ENCODE data around the gene WFIKKN2. TPM values are rescaled to one million over a fixed set of nuclear protein-coding genes. Genes with fewer than 3 reads are reported as not detected.

Gene WFIKKN2
- total RNA-seq, 1 donor from 2014 or later = not detected

- H3K4me1 ChIP-seq = no peaks in the 10 kb centered on the region
- H3K79me2 ChIP-seq (ENCODE audit: low read depth) = no peaks in the 10 kb centered on the region
- no peaks in the 10 kb centered on the region for H3K27me3 ChIP-seq
- Mint-ChIP-seq H3K4me3 (no peak overlapping the region), H3K27ac (no peak overlapping the region), H3K36me3 (no peaks in the 10 kb centered on the region), H3K27me3 (ENCODE audit: insufficient read depth, low read depth) (peaks cover 7% of the 10 kb centered on the region), H3K4me1 (peaks cover 5% of the 10 kb centered on the region), H3K9me3 (no peaks in the 10 kb centered on the region)
- no peaks in the 10 kb centered on the region for H3K36me3 ChIP-seq
- TF ChIP-seq CTCF (IDR thresholded peaks at IDR 0.05) = no peak
- no peak for TF ChIP-seq EZH2 (IDR thresholded peaks at IDR 0.05)
- TF ChIP-seq EZH2phosphoT487 (IDR thresholded peaks at IDR 0.05) = no peak
- DNase-seq (ENCODE audit: low spot score) = no peak
- no peak overlapping the region for H3K27ac ChIP-seq
- H3K9ac ChIP-seq = no peak overlapping the region
- H3F3A ChIP-seq (ENCODE audit: low read depth) = no peaks in the 10 kb centered on the region
- H2AFZ ChIP-seq (replicated peaks) = no peak overlapping the region
- no peaks in the 10 kb centered on the region for H3K9me3 ChIP-seq (ENCODE audit: low read depth)
- no peak overlapping the region for H3K4me2 ChIP-seq
- H3K4me3 ChIP-seq = no peak overlapping the region
- no peaks in the 10 kb centered on the region for H4K20me1 ChIP-seq (ENCODE audit: low read depth)
These were observed 19.1 kb upstream of the WFIKKN2 start for GRCh38 chr17:50816271-50816670.

GRCh38 chr17:50816771-50817751, 18.3 kb upstream of the WFIKKN2 start:
- Histone ChIP-seq H3K27me3 (no peaks in the 10 kb centered on the region), H3F3A (ENCODE audit: low read depth) (no peaks in the 10 kb centered on the region), H3K9ac (no peak overlapping the region), H3K79me2 (ENCODE audit: low read depth) (no peaks in the 10 kb centered on the region), H3K4me2 (no peak overlapping the region), H2AFZ (replicated peaks) (peak overlapping the region; percentile 70), H3K27ac (no peak overlapping the region), H4K20me1 (ENCODE audit: low read depth) (no peaks in the 10 kb centered on the region), H3K4me1 (no peaks in the 10 kb centered on the region), H3K9me3 (ENCODE audit: low read depth) (no peaks in the 10 kb centered on the region), H3K36me3 (no peaks in the 10 kb centered on the region), H3K4me3 (no peak overlapping the region)
- Mint-ChIP-seq H3K36me3 (no peaks in the 10 kb centered on the region), H3K4me3 (no peak overlapping the region), H3K27me3 (ENCODE audit: insufficient read depth, low read depth) (peaks cover 7% of the 10 kb centered on the region), H3K27ac (no peak overlapping the region), H3K4me1 (peaks cover 5% of the 10 kb centered on the region), H3K9me3 (peaks cover 3% of the 10 kb centered on the region)
- peak; percentile 76 for DNase-seq (ENCODE audit: low spot score)
- no peak for TF ChIP-seq EZH2 (IDR thresholded peaks at IDR 0.05)
- TF ChIP-seq CTCF (IDR thresholded peaks at IDR 0.05) = peak; percentile 76
- TF ChIP-seq EZH2phosphoT487 (IDR thresholded peaks at IDR 0.05) = no peak

- no peaks in the 10 kb centered on the region for H3K9me3 ChIP-seq (ENCODE audit: low read depth)
- no peaks in the 10 kb centered on the region for H3K79me2 ChIP-seq (ENCODE audit: low read depth)
- Mint-ChIP-seq H3K4me1 (peaks cover 5% of the 10 kb centered on the region), H3K27me3 (ENCODE audit: insufficient read depth, low read depth) (peaks cover 4% of the 10 kb centered on the region), H3K27ac (no peak overlapping the region), H3K4me3 (no peak overlapping the region), H3K36me3 (no peaks in the 10 kb centered on the region), H3K9me3 (peaks cover 3% of the 10 kb centered on the region)
- no peak overlapping the region for H2AFZ ChIP-seq (replicated peaks)
- TF ChIP-seq EZH2phosphoT487 (IDR thresholded peaks at IDR 0.05) = no peak
- TF ChIP-seq CTCF (IDR thresholded peaks at IDR 0.05) = no peak
- no peak for TF ChIP-seq EZH2 (IDR thresholded peaks at IDR 0.05)
- no peak overlapping the region for H3K27ac ChIP-seq
- no peaks in the 10 kb centered on the region for H3F3A ChIP-seq (ENCODE audit: low read depth)
- H3K4me3 ChIP-seq = no peak overlapping the region
- no peaks in the 10 kb centered on the region for H3K27me3 ChIP-seq
- no peaks in the 10 kb centered on the region for H3K36me3 ChIP-seq
- H3K4me2 ChIP-seq = no peak overlapping the region
- no peaks in the 10 kb centered on the region for H3K4me1 ChIP-seq
- no peak overlapping the region for H3K9ac ChIP-seq
- DNase-seq (ENCODE audit: low spot score) = no peak
- no peaks in the 10 kb centered on the region for H4K20me1 ChIP-seq (ENCODE audit: low read depth)
These were observed 17.5 kb upstream of the WFIKKN2 start for GRCh38 chr17:50817838-50818237.

Measured in neural progenitor cell (in vitro differentiated cells).